Measurements from ENCODE around the gene RTL5.

RTL5 gene

GRCh38 chrX:72084114-72084513 lies 47.6 kb downstream of the RTL5 start:
- H3K9me3 ChIP-seq (replicated peaks; ENCODE audit: low read length), result no peaks in the 10 kb centered on the region
- no peak overlapping the region for H3K9ac ChIP-seq (ENCODE audit: low read depth, low read length)
- no peak overlapping the region for H3K4me3 ChIP-seq (ENCODE audit: low read length)
- peaks cover 65% of the 10 kb centered on the region for H3K27me3 ChIP-seq (ENCODE audit: control insufficient read depth, insufficient read depth, low read length)
- no peak overlapping the region for H3K4me2 ChIP-seq (ENCODE audit: low read length)
- no peaks in the 10 kb centered on the region for H3K4me1 ChIP-seq (ENCODE audit: control insufficient read depth, insufficient read depth, low read length)
- H3K36me3 ChIP-seq (ENCODE audit: insufficient read depth, low read length), result no peaks in the 10 kb centered on the region

GRCh38 chrX:72083291-72083690 lies 48.4 kb downstream of the RTL5 start:
- Histone ChIP-seq H3K27me3 (ENCODE audit: control insufficient read depth, insufficient read depth, low read length) (peaks cover 65% of the 10 kb centered on the region), H3K9ac (ENCODE audit: low read depth, low read length) (no peak overlapping the region), H3K9me3 (replicated peaks; ENCODE audit: low read length) (no peaks in the 10 kb centered on the region), H3K36me3 (ENCODE audit: insufficient read depth, low read length) (no peaks in the 10 kb centered on the region), H3K4me2 (ENCODE audit: low read length) (no peak overlapping the region), H3K4me3 (ENCODE audit: low read length) (no peak overlapping the region), H3K4me1 (ENCODE audit: control insufficient read depth, insufficient read depth, low read length) (no peaks in the 10 kb centered on the region)

- Histone ChIP-seq H3K4me3 (ENCODE audit: low read length) (no peak overlapping the region), H3K27me3 (ENCODE audit: control insufficient read depth, insufficient read depth, low read length) (peaks cover 77% of the 10 kb centered on the region), H3K9ac (ENCODE audit: low read depth, low read length) (no peak overlapping the region), H3K36me3 (ENCODE audit: insufficient read depth, low read length) (no peaks in the 10 kb centered on the region), H3K9me3 (replicated peaks; ENCODE audit: low read length) (no peaks in the 10 kb centered on the region), H3K4me1 (ENCODE audit: control insufficient read depth, insufficient read depth, low read length) (no peaks in the 10 kb centered on the region), H3K4me2 (ENCODE audit: low read length) (no peak overlapping the region)
Observed at GRCh38 chrX:72081605-72082320, 50.0 kb downstream of the RTL5 start.

GRCh38 chrX:72080800-72081199 lies 50.9 kb downstream of the RTL5 start:
- Histone ChIP-seq H3K36me3 (ENCODE audit: insufficient read depth, low read length) (no peaks in the 10 kb centered on the region), H3K4me1 (ENCODE audit: control insufficient read depth, insufficient read depth, low read length) (no peaks in the 10 kb centered on the region), H3K4me2 (ENCODE audit: low read length) (no peak overlapping the region), H3K9ac (ENCODE audit: low read depth, low read length) (no peak overlapping the region), H3K4me3 (ENCODE audit: low read length) (no peak overlapping the region), H3K27me3 (ENCODE audit: control insufficient read depth, insufficient read depth, low read length) (peaks cover 80% of the 10 kb centered on the region), H3K9me3 (replicated peaks; ENCODE audit: low read length) (no peaks in the 10 kb centered on the region)

- no peak overlapping the region for H3K9ac ChIP-seq (ENCODE audit: low read depth, low read length)
- H3K27me3 ChIP-seq (ENCODE audit: control insufficient read depth, insufficient read depth, low read length), result peaks cover 82% of the 10 kb centered on the region
- no peaks in the 10 kb centered on the region for H3K36me3 ChIP-seq (ENCODE audit: insufficient read depth, low read length)
- no peaks in the 10 kb centered on the region for H3K4me1 ChIP-seq (ENCODE audit: control insufficient read depth, insufficient read depth, low read length)
- no peak overlapping the region for H3K4me3 ChIP-seq (ENCODE audit: low read length)
- H3K4me2 ChIP-seq (ENCODE audit: low read length), result no peak overlapping the region
- H3K9me3 ChIP-seq (replicated peaks; ENCODE audit: low read length), result no peaks in the 10 kb centered on the region
Observed at GRCh38 chrX:72080150-72080549, 51.6 kb downstream of the RTL5 start.

GRCh38 chrX:72079607-72080006 lies 52.1 kb downstream of the RTL5 start:
- no peaks in the 10 kb centered on the region for H3K36me3 ChIP-seq (ENCODE audit: insufficient read depth, low read length)
- peaks cover 82% of the 10 kb centered on the region for H3K27me3 ChIP-seq (ENCODE audit: control insufficient read depth, insufficient read depth, low read length)
- no peaks in the 10 kb centered on the region for H3K9me3 ChIP-seq (replicated peaks; ENCODE audit: low read length)
- no peak overlapping the region for H3K9ac ChIP-seq (ENCODE audit: low read depth, low read length)
- no peaks in the 10 kb centered on the region for H3K4me1 ChIP-seq (ENCODE audit: control insufficient read depth, insufficient read depth, low read length)
- no peak overlapping the region for H3K4me2 ChIP-seq (ENCODE audit: low read length)
- H3K4me3 ChIP-seq (ENCODE audit: low read length), result no peak overlapping the region

GRCh38 chrX:72078411-72078810 lies 53.3 kb downstream of the RTL5 start:
- H3K4me2 ChIP-seq (ENCODE audit: low read length), result no peak overlapping the region
- H3K4me3 ChIP-seq (ENCODE audit: low read length), result no peak overlapping the region
- H3K4me1 ChIP-seq (ENCODE audit: control insufficient read depth, insufficient read depth, low read length), result no peaks in the 10 kb centered on the region
- H3K36me3 ChIP-seq (ENCODE audit: insufficient read depth, low read length), result no peaks in the 10 kb centered on the region
- H3K9ac ChIP-seq (ENCODE audit: low read depth, low read length), result no peak overlapping the region
- peaks cover 82% of the 10 kb centered on the region for H3K27me3 ChIP-seq (ENCODE audit: control insufficient read depth, insufficient read depth, low read length)
- no peaks in the 10 kb centered on the region for H3K9me3 ChIP-seq (replicated peaks; ENCODE audit: low read length)
